Neural crest cell (in vitro differentiated cells): Measurements from ENCODE around the gene C1orf198. TPM values are rescaled to one million over a fixed set of nuclear protein-coding genes. Genes with fewer than 3 reads are reported as not detected.

Source experiments
- DNase-seq: peaks from one replicate; pipeline ENCODE4 v3.0.0; 2021; ENCODE audit warnings: low read depth, mixed read lengths, low spot score
- H3K27ac Mint-ChIP-seq: one replicate; pipeline ENCODE4 v1.8.0; 2021; ENCODE audit warnings: mild to moderate bottlenecking, mixed read lengths; ENCODE audit not compliant: unreplicated experiment
- H3K27me3 Mint-ChIP-seq: 2 replicates; pipeline ENCODE4 v1.8.0; 2021; ENCODE audit warnings: low read depth, mild to moderate bottlenecking, mixed read lengths
- H3K36me3 Mint-ChIP-seq: 2 replicates; pipeline ENCODE4 v1.8.0; 2021; ENCODE audit warnings: low read depth, mild to moderate bottlenecking, mixed read lengths
- H3K4me1 Mint-ChIP-seq: 2 replicates; pipeline ENCODE4 v1.8.0; 2021; ENCODE audit warnings: mixed read lengths
- H3K4me3 Mint-ChIP-seq: one replicate; pipeline ENCODE4 v1.8.0; 2021; ENCODE audit warnings: mild to moderate bottlenecking, mixed read lengths
- H3K9me3 Mint-ChIP-seq: 2 replicates; pipeline ENCODE4 v1.8.0; 2021; ENCODE audit warnings: mixed read lengths
- total RNA-seq: library from RNA; stranded (reverse); gene quantifications from 2 replicates; pipeline ENCODE4 v1.2.1, GENCODE V29; 2021
- TF ChIP-seq, protein P1 (sequence below): fragments of 200-600 bp; sonication (generic); conservative IDR thresholded peaks from 2 replicates; pipeline ENCODE4 v1.5.0; 2021; ENCODE audit warnings: antibody characterized with exemption, mild to moderate bottlenecking

The C1orf198 gene
- total RNA-seq, 1 donor from 2014 or later: 73.5 TPM

DNA sequence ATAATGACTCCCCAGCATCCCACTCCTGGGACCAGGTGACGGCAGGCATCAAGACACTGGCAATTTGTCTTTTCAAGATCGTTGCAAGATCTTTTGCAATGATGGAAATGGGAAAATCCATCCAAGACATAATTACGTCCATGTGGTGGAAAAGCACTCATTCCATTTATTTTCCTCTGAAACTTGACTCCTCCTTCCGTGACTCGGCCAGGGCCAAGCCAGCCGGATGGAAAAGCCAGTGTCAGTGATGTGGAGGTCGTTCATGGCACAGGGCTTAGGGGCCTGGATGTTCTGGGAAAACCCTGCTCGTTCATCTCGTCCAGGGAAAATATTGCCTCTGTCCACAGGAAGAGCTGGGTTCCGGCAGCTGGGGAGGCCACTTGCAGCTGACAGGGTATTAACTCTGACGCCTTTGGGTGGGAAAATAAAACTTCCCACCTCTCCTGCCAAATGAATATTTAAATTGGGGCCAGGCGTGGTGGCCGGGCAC is 46.2 kb downstream of the C1orf198 start:
- no peak overlapping the region for H3K4me3 Mint-ChIP-seq
- peaks cover 6% of the 10 kb centered on the region for H3K9me3 Mint-ChIP-seq
- H3K4me1 Mint-ChIP-seq: peaks cover 41% of the 10 kb centered on the region
- TF ChIP-seq, protein P1, sequence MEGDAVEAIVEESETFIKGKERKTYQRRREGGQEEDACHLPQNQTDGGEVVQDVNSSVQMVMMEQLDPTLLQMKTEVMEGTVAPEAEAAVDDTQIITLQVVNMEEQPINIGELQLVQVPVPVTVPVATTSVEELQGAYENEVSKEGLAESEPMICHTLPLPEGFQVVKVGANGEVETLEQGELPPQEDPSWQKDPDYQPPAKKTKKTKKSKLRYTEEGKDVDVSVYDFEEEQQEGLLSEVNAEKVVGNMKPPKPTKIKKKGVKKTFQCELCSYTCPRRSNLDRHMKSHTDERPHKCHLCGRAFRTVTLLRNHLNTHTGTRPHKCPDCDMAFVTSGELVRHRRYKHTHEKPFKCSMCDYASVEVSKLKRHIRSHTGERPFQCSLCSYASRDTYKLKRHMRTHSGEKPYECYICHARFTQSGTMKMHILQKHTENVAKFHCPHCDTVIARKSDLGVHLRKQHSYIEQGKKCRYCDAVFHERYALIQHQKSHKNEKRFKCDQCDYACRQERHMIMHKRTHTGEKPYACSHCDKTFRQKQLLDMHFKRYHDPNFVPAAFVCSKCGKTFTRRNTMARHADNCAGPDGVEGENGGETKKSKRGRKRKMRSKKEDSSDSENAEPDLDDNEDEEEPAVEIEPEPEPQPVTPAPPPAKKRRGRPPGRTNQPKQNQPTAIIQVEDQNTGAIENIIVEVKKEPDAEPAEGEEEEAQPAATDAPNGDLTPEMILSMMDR: no peak
- H3K36me3 Mint-ChIP-seq: peaks cover 4% of the 10 kb centered on the region
- H3K27me3 Mint-ChIP-seq: no peaks in the 10 kb centered on the region
- no peak for DNase-seq
- H3K27ac Mint-ChIP-seq: no peak overlapping the region

DNA sequence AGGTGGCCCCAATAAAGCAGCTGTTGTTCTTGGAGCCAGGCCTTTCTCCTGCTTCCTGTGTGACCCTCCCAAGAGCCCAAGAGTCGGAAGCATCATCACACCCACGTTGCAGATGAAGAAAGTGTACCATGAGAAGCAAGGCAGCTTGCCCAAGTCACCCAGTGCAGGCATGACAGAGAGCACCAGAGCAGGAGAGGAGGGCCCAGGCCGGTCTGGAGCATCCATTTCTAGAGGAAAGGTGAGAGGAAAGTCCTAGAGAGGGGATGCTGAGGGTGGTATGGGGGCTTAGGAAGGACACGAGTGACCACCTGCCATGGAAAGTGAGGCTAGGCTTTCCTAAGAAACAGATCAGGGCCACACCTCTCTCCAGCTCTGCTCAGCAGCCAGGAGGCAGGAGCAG is 47.0 kb downstream of the C1orf198 start:
- Mint-ChIP-seq H3K4me1 (peaks cover 34% of the 10 kb centered on the region), H3K4me3 (no peak overlapping the region), H3K27me3 (no peaks in the 10 kb centered on the region), H3K9me3 (peaks cover 6% of the 10 kb centered on the region), H3K36me3 (peaks cover 4% of the 10 kb centered on the region), H3K27ac (no peak overlapping the region)
- TF ChIP-seq, protein P1: no peak
- no peak for DNase-seq

DNA sequence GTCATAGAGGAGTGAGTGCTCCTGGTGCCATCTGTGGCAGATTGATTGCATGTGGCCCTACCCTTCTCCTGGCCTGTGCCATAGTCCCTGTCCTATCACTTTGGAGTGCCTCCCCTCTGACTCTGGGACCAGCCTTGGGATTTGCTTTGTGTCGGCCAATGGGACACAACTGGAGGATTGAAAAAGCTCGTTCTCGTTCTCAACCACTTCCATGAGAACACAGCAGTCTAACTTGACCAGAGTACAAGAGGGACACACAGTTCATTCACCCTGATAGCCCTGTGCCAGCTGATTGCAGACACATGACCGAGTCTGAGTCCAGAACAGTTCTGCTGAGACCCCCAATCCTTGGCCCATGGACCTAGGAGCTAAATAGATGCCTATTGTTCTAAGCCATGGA is 47.8 kb downstream of the C1orf198 start:
- no peak for DNase-seq
- H3K27ac Mint-ChIP-seq: no peak overlapping the region
- H3K9me3 Mint-ChIP-seq: peaks cover 6% of the 10 kb centered on the region
- H3K4me1 Mint-ChIP-seq: peaks cover 27% of the 10 kb centered on the region
- H3K27me3 Mint-ChIP-seq: no peaks in the 10 kb centered on the region
- TF ChIP-seq, protein P1: no peak
- peaks cover 4% of the 10 kb centered on the region for H3K36me3 Mint-ChIP-seq
- no peak overlapping the region for H3K4me3 Mint-ChIP-seq

DNA sequence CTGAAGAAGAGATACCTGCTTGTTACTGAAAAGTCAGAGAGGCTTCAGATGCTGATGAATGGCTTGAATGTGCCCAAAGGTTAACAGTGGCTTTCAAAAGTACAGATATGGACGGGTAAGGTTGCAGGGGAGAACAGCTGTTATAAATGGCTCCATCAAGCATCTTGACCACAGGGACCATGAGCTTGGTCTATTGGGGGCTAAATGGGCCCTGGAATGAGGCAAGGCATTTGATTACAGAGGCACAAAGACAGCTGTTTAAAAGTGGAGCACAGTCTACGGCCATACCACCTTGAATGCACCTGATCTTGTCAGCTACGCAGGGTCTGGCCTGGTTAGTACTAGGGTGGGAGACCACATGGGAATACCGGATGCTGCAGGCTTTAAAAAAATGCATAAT is 48.3 kb downstream of the C1orf198 start:
- Mint-ChIP-seq H3K27me3 (no peaks in the 10 kb centered on the region), H3K27ac (no peak overlapping the region), H3K9me3 (peaks cover 6% of the 10 kb centered on the region), H3K4me1 (peaks cover 23% of the 10 kb centered on the region), H3K36me3 (peaks cover 9% of the 10 kb centered on the region), H3K4me3 (no peak overlapping the region)
- DNase-seq: no peak
- TF ChIP-seq, protein P1: no peak

DNA sequence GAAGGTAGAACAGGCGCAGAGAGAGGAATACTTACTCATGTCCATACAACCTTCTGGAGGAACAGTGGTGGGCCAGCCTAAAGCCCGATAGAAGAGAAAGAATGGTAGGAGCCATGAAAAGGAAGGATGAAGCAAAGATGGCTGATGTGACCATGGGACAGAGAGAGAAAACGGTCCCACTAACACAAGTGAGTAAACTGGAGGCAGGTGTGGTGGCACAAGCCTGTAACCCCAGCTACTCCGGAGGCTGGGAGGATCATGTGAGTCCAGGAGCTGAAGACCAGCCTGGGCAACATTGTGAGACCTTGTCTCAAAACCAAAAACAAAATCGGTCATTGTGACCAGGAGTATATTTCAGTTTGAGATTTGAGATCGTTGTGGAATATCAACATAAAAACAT is 49.4 kb downstream of the C1orf198 start:
- TF ChIP-seq, protein P1: no peak
- H3K27me3 Mint-ChIP-seq: no peaks in the 10 kb centered on the region
- H3K9me3 Mint-ChIP-seq: peaks cover 7% of the 10 kb centered on the region
- H3K27ac Mint-ChIP-seq: no peak overlapping the region
- H3K36me3 Mint-ChIP-seq: peaks cover 10% of the 10 kb centered on the region
- no peak for DNase-seq
- no peak overlapping the region for H3K4me3 Mint-ChIP-seq
- H3K4me1 Mint-ChIP-seq: peaks cover 18% of the 10 kb centered on the region
